Stimulated activated memory B cell treated with anti-CD40 and anti-IgM and Interleukin-4, amounts not matched to agents 10 μg/mL and 1 μg/mL and 100 μg/mL, for 72 hours (primary cell): ENCODE data around the gene SLC2A10.

Experiments used
- ATAC-seq: fragments of 150-1000 bp; cut with Tn5 transposase; 2 replicates; pipeline ENCODE4 v1.10.0; 2021
- H3K27ac Mint-ChIP-seq: one replicate; pipeline ENCODE4 v1.8.0; 2022; ENCODE audit warnings: mild to moderate bottlenecking, mixed read lengths
- H3K27me3 Mint-ChIP-seq: one replicate; pipeline ENCODE4 v1.8.0; 2022; ENCODE audit warnings: mixed read lengths
- H3K36me3 Mint-ChIP-seq: one replicate; pipeline ENCODE4 v1.8.0; 2022; ENCODE audit warnings: mixed read lengths
- H3K4me1 Mint-ChIP-seq: one replicate; pipeline ENCODE4 v1.8.0; 2022; ENCODE audit warnings: mixed read lengths
- H3K4me3 Mint-ChIP-seq: one replicate; pipeline ENCODE4 v1.8.0; 2022; ENCODE audit warnings: mild to moderate bottlenecking, moderate library complexity, mixed read lengths
- H3K9me3 Mint-ChIP-seq: one replicate; pipeline ENCODE4 v1.8.0; 2022; ENCODE audit warnings: mixed read lengths

SLC2A10 gene

DNA sequence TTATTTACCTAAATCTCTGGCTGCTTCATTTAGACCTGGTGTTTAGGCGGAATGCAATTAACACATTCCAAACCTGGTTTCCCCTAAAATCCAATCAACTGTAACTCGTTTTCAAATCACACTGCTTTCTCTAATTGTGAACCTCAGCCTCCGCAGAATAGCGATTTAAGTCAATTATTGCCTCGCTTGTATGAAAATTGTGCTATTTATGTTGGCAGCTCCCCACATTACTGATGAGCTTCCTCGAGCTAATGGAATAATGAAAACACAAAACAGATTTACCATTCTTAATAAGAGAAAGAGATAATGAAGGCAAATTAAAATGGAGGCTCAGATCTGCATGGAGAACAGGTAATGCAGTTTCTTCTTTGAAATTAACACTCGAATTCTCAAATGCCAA is 67.9 kb downstream of the SLC2A10 start:
- no peaks in the 10 kb centered on the region for H3K9me3 Mint-ChIP-seq
- ATAC-seq = no peak
- H3K4me3 Mint-ChIP-seq = no peak overlapping the region
- H3K4me1 Mint-ChIP-seq = no peaks in the 10 kb centered on the region
- peaks cover 62% of the 10 kb centered on the region for H3K27me3 Mint-ChIP-seq
- H3K27ac Mint-ChIP-seq = no peak overlapping the region
- H3K36me3 Mint-ChIP-seq = no peaks in the 10 kb centered on the region

DNA sequence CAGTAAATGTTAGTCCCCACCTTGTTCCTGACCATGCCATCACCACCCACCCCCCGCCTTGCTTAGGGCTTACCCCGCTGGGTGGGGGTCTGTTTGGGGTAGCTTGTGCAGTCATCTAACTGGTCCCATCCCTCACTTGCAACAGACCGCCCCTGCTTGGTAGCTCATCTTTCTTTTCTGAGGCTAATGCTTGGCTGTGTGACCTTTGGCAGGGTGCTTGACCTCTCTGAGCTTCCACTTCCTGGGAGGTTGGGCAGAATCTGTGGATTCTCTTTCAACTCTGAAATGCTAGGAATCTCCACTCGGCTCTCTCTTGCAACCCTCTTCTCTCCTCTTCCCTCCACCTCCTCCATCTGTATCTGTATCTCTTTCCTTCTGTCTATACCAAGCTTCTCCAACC is 70.4 kb downstream of the SLC2A10 start:
- H3K27ac Mint-ChIP-seq = no peak overlapping the region
- no peaks in the 10 kb centered on the region for H3K36me3 Mint-ChIP-seq
- no peaks in the 10 kb centered on the region for H3K9me3 Mint-ChIP-seq
- no peaks in the 10 kb centered on the region for H3K4me1 Mint-ChIP-seq
- ATAC-seq = no peak
- H3K27me3 Mint-ChIP-seq = peaks cover 59% of the 10 kb centered on the region
- H3K4me3 Mint-ChIP-seq = no peak overlapping the region

DNA sequence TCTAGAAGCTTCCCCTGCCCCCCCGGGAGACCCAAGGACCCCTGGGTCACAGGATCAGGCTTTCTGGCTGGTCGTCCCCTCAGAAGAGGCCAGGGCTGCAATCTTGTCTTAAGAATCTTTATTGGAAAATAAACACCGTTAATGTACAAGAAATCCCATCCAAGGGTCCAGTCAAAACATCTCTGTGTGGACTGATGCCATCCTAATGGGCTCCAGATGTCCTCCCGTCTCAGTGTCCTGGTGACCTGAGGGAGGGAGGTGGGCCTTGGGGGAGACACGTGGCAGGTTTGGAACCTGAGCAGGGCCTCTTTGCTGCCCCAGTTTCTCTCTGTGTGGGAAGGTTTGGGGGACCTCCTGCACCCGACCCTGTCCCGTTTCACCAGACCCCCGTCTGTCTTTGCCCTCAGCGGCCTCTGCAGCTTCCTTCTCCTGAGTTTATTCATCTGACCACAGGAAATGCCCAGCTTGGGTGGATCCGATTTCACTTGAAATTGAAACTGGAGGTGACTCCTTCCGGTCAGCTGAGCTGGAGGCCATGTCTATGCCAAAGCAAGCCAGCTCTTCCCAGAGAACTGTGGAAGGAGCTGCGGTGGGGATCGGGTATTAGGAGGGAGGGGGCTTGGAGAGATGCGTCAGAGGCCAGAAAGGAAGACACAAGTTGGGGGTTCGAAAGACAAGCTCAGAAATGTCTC is 75.1 kb downstream of the SLC2A10 start:
- H3K27ac Mint-ChIP-seq = no peak overlapping the region
- H3K4me1 Mint-ChIP-seq = no peaks in the 10 kb centered on the region
- ATAC-seq = no peak
- H3K9me3 Mint-ChIP-seq = no peaks in the 10 kb centered on the region
- H3K27me3 Mint-ChIP-seq = peaks cover 34% of the 10 kb centered on the region
- H3K4me3 Mint-ChIP-seq = no peak overlapping the region
- no peaks in the 10 kb centered on the region for H3K36me3 Mint-ChIP-seq
